Glutamatergic neuron (in vitro differentiated cells): Measurements from ENCODE around the gene GARIN5A. TPM values are rescaled to one million over a fixed set of nuclear protein-coding genes. Genes with fewer than 3 reads are reported as not detected.

Source experiments
- DNase-seq: peaks from one replicate; pipeline ENCODE4 v3.0.0; 2022
- H3K27ac Mint-ChIP-seq: one replicate; pipeline ENCODE4 v1.8.0; 2020; ENCODE audit warnings: mild to moderate bottlenecking, mixed read lengths, inconsistent platforms; ENCODE audit not compliant: unreplicated experiment
- H3K27me3 Mint-ChIP-seq: one replicate; pipeline ENCODE4 v1.8.0; 2020; ENCODE audit warnings: mild to moderate bottlenecking, moderate library complexity, mixed read lengths, inconsistent platforms; ENCODE audit not compliant: unreplicated experiment
- H3K36me3 Mint-ChIP-seq: one replicate; pipeline ENCODE4 v1.8.0; 2020; ENCODE audit warnings: mild to moderate bottlenecking, mixed read lengths, inconsistent platforms; ENCODE audit not compliant: unreplicated experiment
- H3K4me1 Mint-ChIP-seq: one replicate; pipeline ENCODE4 v1.8.0; 2020; ENCODE audit warnings: mild to moderate bottlenecking, low read depth, mixed read lengths, inconsistent platforms; ENCODE audit not compliant: unreplicated experiment
- H3K4me3 Mint-ChIP-seq: one replicate; pipeline ENCODE4 v1.8.0; 2020; ENCODE audit warnings: mild to moderate bottlenecking, mixed read lengths, inconsistent platforms; ENCODE audit not compliant: unreplicated experiment
- H3K9me3 Mint-ChIP-seq: one replicate; pipeline ENCODE4 v1.8.0; 2020; ENCODE audit warnings: mild to moderate bottlenecking, moderate library complexity, mixed read lengths, inconsistent platforms; ENCODE audit not compliant: unreplicated experiment
- total RNA-seq: library from RNA; stranded (reverse); fragmentation: NEBNext Ultra II Directional; extraction: Animal tissue kit (Norgen Biotek cat#: 25700); gene quantifications from one replicate; pipeline ENCODE4 v1.2.1, GENCODE V29; 2021; ENCODE audit not compliant: unreplicated experiment
- TF ChIP-seq, protein P1 (sequence below): fragments of 200-600 bp; sonication (generic); IDR thresholded peaks from one replicate; pipeline ENCODE4 v1.5.0; 2021; ENCODE audit not compliant: partially characterized antibody, unreplicated experiment

Gene GARIN5A
- total RNA-seq, 1 donor from 2014 or later = 5.2 TPM

DNA sequence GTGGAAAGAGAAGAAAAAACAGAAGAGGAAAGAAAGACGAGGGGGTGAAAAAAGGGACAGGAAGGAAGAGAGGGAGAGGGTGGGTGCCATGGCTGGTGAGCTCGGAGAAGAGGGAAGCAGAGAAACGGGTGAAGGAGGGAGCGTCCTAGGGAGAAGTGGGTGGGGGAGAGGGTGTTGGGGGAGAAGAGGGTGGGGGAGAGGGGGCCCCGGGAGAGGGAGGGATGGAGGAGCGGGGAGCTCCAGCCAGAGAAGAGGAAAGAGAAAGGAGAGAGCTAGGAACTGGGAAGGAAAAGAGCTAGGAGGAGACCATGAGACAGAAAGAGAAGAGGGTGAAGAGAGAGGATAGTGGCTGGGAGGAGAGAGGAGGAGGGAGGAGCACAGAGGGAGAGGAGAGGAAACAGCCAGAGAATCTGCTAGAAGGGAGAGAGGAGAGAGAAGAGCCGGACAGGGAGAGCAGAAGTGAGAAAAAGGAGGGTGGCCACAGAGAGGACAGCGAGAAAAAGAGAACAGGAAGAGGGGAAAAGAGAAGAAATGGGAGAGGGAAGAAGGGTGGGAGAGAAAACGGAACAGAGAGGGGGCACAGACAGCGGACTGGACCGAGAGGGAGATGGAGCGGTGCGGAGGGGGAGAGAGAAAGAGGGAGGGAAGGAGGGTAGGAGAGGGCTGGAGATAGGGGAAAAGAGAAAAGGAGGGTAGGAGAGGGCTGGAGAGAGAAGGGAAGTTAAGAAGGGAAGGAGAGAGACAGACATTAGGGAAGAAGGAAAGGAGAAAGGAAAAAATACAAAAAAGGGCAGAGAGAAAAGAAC, 11.9 kb upstream of the GARIN5A start:
- Mint-ChIP-seq H3K4me1 (peaks cover 21% of the 10 kb centered on the region), H3K36me3 (peaks cover 21% of the 10 kb centered on the region), H3K9me3 (peaks cover 20% of the 10 kb centered on the region), H3K4me3 (peak overlapping the region; percentile 25), H3K27me3 (peaks cover 15% of the 10 kb centered on the region), H3K27ac (peak overlapping the region; percentile 84)
- TF ChIP-seq, protein P1, sequence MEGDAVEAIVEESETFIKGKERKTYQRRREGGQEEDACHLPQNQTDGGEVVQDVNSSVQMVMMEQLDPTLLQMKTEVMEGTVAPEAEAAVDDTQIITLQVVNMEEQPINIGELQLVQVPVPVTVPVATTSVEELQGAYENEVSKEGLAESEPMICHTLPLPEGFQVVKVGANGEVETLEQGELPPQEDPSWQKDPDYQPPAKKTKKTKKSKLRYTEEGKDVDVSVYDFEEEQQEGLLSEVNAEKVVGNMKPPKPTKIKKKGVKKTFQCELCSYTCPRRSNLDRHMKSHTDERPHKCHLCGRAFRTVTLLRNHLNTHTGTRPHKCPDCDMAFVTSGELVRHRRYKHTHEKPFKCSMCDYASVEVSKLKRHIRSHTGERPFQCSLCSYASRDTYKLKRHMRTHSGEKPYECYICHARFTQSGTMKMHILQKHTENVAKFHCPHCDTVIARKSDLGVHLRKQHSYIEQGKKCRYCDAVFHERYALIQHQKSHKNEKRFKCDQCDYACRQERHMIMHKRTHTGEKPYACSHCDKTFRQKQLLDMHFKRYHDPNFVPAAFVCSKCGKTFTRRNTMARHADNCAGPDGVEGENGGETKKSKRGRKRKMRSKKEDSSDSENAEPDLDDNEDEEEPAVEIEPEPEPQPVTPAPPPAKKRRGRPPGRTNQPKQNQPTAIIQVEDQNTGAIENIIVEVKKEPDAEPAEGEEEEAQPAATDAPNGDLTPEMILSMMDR = no peak
- DNase-seq = no peak

DNA sequence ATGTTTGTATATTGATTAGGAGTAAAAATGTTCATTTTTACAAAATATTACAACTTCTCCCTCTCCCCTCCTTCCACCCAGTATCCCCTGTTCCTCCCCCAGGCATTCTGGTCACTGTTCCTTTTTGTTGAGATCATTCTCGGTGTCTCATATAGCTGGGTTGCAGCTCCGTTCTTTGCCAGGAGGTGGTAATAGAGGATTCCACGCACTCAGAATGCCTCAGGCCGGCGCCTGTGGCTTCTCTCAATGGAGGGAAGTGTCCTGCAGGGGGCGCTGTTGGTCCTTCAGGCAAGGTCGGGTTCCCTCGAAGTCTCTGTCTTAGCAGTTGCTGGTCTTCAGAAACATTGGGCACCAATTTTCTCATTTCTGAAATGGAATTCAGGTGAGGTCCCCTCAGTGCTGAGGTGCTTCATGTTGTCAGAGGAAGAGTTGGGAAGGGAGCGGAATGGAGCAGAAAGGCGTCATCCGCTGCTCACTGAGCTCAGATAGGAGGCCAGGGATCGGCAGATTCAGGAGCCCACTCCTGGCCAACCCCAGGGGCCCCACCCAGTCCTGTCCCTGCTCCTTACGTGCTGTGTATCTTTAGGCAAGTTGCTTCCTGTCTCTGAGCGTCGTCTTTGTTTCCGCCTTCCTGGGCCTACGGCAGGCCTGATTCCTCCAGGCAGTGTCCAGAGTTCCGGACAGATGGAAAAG, 10.3 kb upstream of the GARIN5A start:
- DNase-seq = peak; percentile 82
- H3K4me1 Mint-ChIP-seq = peaks cover 17% of the 10 kb centered on the region
- no peak overlapping the region for H3K4me3 Mint-ChIP-seq
- peaks cover 21% of the 10 kb centered on the region for H3K36me3 Mint-ChIP-seq
- H3K27ac Mint-ChIP-seq = no peak overlapping the region
- H3K27me3 Mint-ChIP-seq = peaks cover 13% of the 10 kb centered on the region
- TF ChIP-seq, protein P1 = peak; percentile 80
- peaks cover 20% of the 10 kb centered on the region for H3K9me3 Mint-ChIP-seq

GRCh38 chr19:50485284-50485955, 8.8 kb upstream of the GARIN5A start:
- Mint-ChIP-seq H3K4me3 (no peak overlapping the region), H3K4me1 (peaks cover 4% of the 10 kb centered on the region), H3K27ac (no peak overlapping the region), H3K27me3 (peaks cover 5% of the 10 kb centered on the region), H3K36me3 (peaks cover 18% of the 10 kb centered on the region), H3K9me3 (peaks cover 13% of the 10 kb centered on the region)
- TF ChIP-seq, protein P1 = no peak
- DNase-seq = no peak

- Mint-ChIP-seq H3K27ac (no peak overlapping the region), H3K4me3 (no peak overlapping the region), H3K9me3 (peaks cover 10% of the 10 kb centered on the region), H3K27me3 (no peaks in the 10 kb centered on the region), H3K36me3 (peaks cover 18% of the 10 kb centered on the region), H3K4me1 (no peaks in the 10 kb centered on the region)
- TF ChIP-seq, protein P1 = no peak
- peak; percentile 3 for DNase-seq
Measured at GRCh38 chr19:50482916-50483315, 6.3 kb upstream of the GARIN5A start.
